ENCODE results near the gene GALNT18.

GALNT18 gene

GRCh38 chr11:11281626-11282025 is 340.2 kb downstream of the GALNT18 start:
- DNase-seq = no peak

GRCh38 chr11:11280826-11281225 is 341.0 kb downstream of the GALNT18 start:
- no peak for DNase-seq

- no peak for DNase-seq
Measured at GRCh38 chr11:11279956-11280689, 341.7 kb downstream of the GALNT18 start.

GRCh38 chr11:11272254-11272653 is 349.6 kb downstream of the GALNT18 start:
- no peak for DNase-seq

- DNase-seq = no peak
Measured at GRCh38 chr11:11270236-11270775, 351.5 kb downstream of the GALNT18 start.

- DNase-seq = no peak
Measured at GRCh38 chr11:11268706-11269105, 353.1 kb downstream of the GALNT18 start.

- no peak for DNase-seq
Measured at GRCh38 chr11:11268119-11268518, 353.7 kb downstream of the GALNT18 start.

GRCh38 chr11:11267312-11267711 is 354.5 kb downstream of the GALNT18 start:
- no peak for DNase-seq

- peak in 19 of 51 donors; percentile 2 to 52 (median 13) for DNase-seq
Measured at GRCh38 chr11:11265994-11266606, 355.7 kb downstream of the GALNT18 start.

GRCh38 chr11:11265320-11265719 is 356.5 kb downstream of the GALNT18 start:
- no peak for DNase-seq

GRCh38 chr11:11263238-11264005 is 358.4 kb downstream of the GALNT18 start:
- DNase-seq = no peak

- no peak for DNase-seq
Measured at GRCh38 chr11:11262171-11262920, 359.5 kb downstream of the GALNT18 start.

GRCh38 chr11:11261629-11262028 is 360.2 kb downstream of the GALNT18 start:
- no peak for DNase-seq

GRCh38 chr11:11260903-11261302 is 360.9 kb downstream of the GALNT18 start:
- DNase-seq = no peak

- DNase-seq = no peak
Measured at GRCh38 chr11:11253995-11254394, 367.8 kb downstream of the GALNT18 start.

GRCh38 chr11:11253497-11253896 is 368.3 kb downstream of the GALNT18 start:
- no peak for DNase-seq

GRCh38 chr11:11252403-11252802 is 369.4 kb downstream of the GALNT18 start:
- no peak for DNase-seq

- no peak for DNase-seq
Measured at GRCh38 chr11:11251394-11251970, 370.3 kb downstream of the GALNT18 start.

GRCh38 chr11:11250470-11250869 is 371.3 kb downstream of the GALNT18 start:
- DNase-seq = no peak

GRCh38 chr11:11247576-11247975 is 374.2 kb downstream of the GALNT18 start:
- DNase-seq = no peak

GRCh38 chr11:11247086-11247485 is 374.7 kb downstream of the GALNT18 start:
- no peak for DNase-seq
